HL-60/S4 (cell line): ENCODE data around the gene ASCL5.
"Not testable (repeated sequence)": the region's sequence is repeated elsewhere in the genome, so short reads cannot be mapped to it uniquely, and the experiment has no call there.

ENCODE experiments used
- in situ Hi-C: fragments of 300-500 bp; cut with MboI; formaldehyde crosslinking; loops from 2 replicates; pipeline ENCODE4 v1.14.3; 2022; ENCODE audit warnings: low sequenced_read_pairs

ASCL5 gene

GRCh38 chr1:201126832-201127754 lies at the start of gene ASCL5:
Gene ASCL5 (minus strand): TSS chr1:201127184. CDS start chr1:201115372, 11,812 bp downstream.
- in situ Hi-C loops = no loop called here

- in situ Hi-C loops = no loop called here
Measured at GRCh38 chr1:201175820-201176500, 49.0 kb upstream of the ASCL5 start.

GRCh38 chr1:201173736-201174135 lies 46.8 kb upstream of the ASCL5 start:
- in situ Hi-C loops = no loop called here

- in situ Hi-C loops = no loop called here
Measured at GRCh38 chr1:201172999-201173610, 46.1 kb upstream of the ASCL5 start.

GRCh38 chr1:201172326-201172725 lies 45.3 kb upstream of the ASCL5 start:
- in situ Hi-C loops = no loop called here

- in situ Hi-C loops = no loop called here
Measured at GRCh38 chr1:201171063-201172036, 44.4 kb upstream of the ASCL5 start.

GRCh38 chr1:201170533-201171062 lies 43.6 kb upstream of the ASCL5 start:
- in situ Hi-C loops = no loop called here

- in situ Hi-C loops = no loop called here
Measured at GRCh38 chr1:201169971-201170532, 43.1 kb upstream of the ASCL5 start.

- in situ Hi-C loops = no loop called here
Measured at GRCh38 chr1:201169203-201169602, 42.2 kb upstream of the ASCL5 start.

- in situ Hi-C loops = no loop called here
Measured at GRCh38 chr1:201167041-201167991, 40.3 kb upstream of the ASCL5 start.

- in situ Hi-C loops = no loop called here
Measured at GRCh38 chr1:201164645-201165044, 37.7 kb upstream of the ASCL5 start.

- in situ Hi-C loops = no loop called here
Measured at GRCh38 chr1:201163707-201164106, 36.7 kb upstream of the ASCL5 start.

- in situ Hi-C loops = not testable (repeated sequence)
Measured at GRCh38 chr1:201163036-201163435, 36.1 kb upstream of the ASCL5 start.

- in situ Hi-C loops = no loop called here
Measured at GRCh38 chr1:201157949-201158348, 31.0 kb upstream of the ASCL5 start.

GRCh38 chr1:201156819-201157218 lies 29.8 kb upstream of the ASCL5 start:
- in situ Hi-C loops = no loop called here

GRCh38 chr1:201156346-201156745 lies 29.4 kb upstream of the ASCL5 start:
- in situ Hi-C loops = no loop called here

GRCh38 chr1:201155354-201155753 lies 28.4 kb upstream of the ASCL5 start:
- in situ Hi-C loops = no loop called here

GRCh38 chr1:201154389-201155165 lies 27.6 kb upstream of the ASCL5 start, which contains the start of gene TMEM9:
Gene TMEM9 (minus strand): TSS chr1:201154474. CDS start chr1:201153923, 551 bp downstream.
- in situ Hi-C loops = no loop called here
